Testis (tissue), 2 donors: ENCODE measurements around the gene PDHA1.

Experiments
- POLR2A ChIP-seq: fragments of 450-650 bp; IDR thresholded peaks from one replicate; pipeline ENCODE4 v1.6.1; 2017; ENCODE audit warnings: antibody characterized with exemption, mild to moderate bottlenecking, moderate library complexity
- TF ChIP-seq, protein P1 (sequence below), 3 experiments: fragments of 450-650 bp in 2 of 3; fragments of 200-600 bp in 1 of 3; sonication (generic) in 1 of 3; IDR thresholded peaks; one replicate each; pipeline ENCODE4 v1.5.1; 2016 to 2019; ENCODE audit warnings: antibody characterized with exemption in 3 of 3, mild to moderate bottlenecking in 2 of 3, moderate library complexity in 1 of 3

GRCh38 chrX:19375546-19375945, 31.8 kb downstream of the PDHA1 start:
- TF ChIP-seq, protein P1, sequence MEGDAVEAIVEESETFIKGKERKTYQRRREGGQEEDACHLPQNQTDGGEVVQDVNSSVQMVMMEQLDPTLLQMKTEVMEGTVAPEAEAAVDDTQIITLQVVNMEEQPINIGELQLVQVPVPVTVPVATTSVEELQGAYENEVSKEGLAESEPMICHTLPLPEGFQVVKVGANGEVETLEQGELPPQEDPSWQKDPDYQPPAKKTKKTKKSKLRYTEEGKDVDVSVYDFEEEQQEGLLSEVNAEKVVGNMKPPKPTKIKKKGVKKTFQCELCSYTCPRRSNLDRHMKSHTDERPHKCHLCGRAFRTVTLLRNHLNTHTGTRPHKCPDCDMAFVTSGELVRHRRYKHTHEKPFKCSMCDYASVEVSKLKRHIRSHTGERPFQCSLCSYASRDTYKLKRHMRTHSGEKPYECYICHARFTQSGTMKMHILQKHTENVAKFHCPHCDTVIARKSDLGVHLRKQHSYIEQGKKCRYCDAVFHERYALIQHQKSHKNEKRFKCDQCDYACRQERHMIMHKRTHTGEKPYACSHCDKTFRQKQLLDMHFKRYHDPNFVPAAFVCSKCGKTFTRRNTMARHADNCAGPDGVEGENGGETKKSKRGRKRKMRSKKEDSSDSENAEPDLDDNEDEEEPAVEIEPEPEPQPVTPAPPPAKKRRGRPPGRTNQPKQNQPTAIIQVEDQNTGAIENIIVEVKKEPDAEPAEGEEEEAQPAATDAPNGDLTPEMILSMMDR (IDR thresholded peaks at IDR 0.05) = no peak
- TF ChIP-seq POLR2A = no peak
